Activated T-helper 9 cell treated with anti-CD3 and anti-CD28 coated beads, Interleukin-2, amount 50 U/mL, for 16 hours (primary cell): ENCODE measurements around the gene PDXDC1.
"Not testable (repeated sequence)": the region's sequence is repeated elsewhere in the genome, so short reads cannot be mapped to it uniquely, and the experiment has no call there.

ENCODE experiments used
- DNase-seq: peaks from one replicate; pipeline ENCODE4 v3.0.0-alpha.2; 2020; ENCODE audit warnings: low read depth

PDXDC1 gene

DNA sequence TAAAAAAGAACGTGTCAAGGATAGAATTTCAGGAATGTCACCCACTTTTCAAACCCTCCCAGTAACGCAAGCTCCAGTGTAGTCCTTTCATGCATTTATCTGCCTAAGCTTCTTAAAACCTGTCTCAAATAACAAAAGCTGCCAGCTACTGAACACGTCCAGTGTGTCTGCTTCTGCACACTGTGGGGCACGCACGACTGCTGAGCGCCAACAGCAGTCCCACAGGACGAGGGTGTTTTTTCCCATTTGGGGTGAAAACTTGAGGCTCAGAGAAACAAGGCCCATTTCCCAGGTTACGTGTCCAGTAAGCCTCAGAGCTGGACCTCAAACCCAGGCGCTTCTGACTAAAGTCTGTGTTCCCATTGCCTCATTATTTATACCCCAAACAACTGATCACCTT lies 63.9 kb downstream of the PDXDC1 start:
- DNase-seq, result no peak

DNA sequence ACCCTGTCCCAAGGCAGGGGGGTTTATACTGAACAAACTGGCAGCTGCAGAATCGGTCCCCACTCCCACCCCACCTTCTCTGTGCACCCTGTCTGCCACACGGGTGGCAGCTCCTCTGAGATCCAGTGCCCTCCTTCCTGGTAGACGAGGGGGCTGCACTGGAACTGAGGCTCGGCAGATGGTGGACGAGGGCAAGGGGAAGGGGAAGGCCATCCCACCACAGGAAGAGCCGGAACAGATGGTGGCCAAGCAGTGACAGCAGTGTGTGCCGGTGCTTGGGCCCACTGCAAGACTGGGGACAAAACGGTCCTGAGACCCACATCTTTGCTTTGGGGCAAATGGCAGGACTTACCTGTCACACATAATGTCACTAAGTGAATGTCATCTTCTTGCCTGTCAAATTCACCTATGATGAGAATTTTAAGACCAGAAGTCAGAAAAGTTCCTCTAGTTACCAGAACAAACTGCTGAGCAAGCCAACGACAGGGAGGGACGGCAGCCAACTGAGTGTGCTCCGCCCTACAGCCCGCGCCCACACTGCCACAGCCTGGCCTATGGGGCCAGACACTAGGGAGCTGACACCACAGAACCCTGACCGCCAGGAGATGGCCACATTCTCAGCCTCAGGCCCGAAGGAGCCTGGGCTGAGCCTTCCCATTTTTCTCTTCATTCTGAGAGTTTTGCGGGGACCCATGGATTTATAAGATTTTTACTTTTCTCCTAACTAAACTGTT lies 66.6 kb downstream of the PDXDC1 start:
- no peak for DNase-seq

DNA sequence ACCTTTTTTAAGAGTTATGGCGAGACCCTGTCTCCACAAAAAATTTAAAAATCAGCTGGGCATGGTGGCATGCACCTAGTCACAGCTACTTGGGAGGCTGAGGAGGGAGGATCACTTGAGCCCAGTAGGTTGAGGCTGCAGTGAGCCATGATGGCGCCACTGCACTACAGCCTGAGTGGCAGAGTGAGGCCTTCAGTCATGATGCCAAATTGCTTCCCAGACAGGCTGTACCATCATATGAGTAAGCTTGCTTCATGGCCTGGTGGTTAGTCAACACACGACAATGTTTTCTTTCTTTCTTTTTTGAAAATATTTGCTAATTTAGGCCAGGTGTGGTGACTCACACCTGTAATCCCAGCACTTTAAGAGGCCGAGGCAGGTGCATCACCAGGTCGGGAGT lies 68.5 kb downstream of the PDXDC1 start:
- DNase-seq, result no peak

DNA sequence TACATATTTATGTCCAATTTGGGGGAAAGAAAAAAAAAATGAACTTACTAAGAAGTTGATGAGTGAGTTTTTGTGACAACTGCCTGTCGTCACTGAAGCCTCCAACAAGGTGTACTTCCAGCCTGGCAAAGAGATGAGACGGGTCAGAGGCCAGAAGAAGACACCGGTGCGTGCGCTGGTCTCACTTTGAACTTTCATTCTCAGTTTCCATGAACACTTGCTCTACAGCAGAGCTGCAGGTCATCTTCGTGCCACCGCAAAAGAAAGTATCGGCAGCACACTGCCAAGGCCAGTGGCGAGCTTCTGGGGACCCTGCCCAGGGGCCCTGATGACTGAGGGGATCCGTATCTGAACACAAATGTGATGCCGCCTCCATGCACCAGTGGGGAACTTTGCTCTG lies 69.5 kb downstream of the PDXDC1 start:
- no peak for DNase-seq

DNA sequence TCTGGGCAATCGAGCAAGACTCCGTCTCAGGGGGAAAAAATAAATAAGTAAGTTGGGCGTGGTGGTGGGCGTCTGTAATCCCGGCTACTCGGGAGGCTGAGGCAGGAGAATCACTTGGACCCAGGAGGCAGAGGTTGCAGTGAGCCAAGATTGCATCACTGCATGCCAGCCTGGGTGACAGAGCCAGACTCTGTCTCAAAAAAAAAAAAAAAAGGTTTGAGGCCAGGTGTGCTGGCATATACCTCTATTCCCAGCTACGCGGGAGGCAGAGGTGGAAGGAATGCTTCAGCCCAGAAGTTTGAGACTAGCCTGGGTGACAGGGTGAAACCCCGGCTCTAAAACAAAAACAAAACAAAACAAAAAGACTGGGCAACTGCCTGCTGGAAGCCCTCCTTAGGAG lies 70.4 kb downstream of the PDXDC1 start:
- DNase-seq, result not testable (repeated sequence)

DNA sequence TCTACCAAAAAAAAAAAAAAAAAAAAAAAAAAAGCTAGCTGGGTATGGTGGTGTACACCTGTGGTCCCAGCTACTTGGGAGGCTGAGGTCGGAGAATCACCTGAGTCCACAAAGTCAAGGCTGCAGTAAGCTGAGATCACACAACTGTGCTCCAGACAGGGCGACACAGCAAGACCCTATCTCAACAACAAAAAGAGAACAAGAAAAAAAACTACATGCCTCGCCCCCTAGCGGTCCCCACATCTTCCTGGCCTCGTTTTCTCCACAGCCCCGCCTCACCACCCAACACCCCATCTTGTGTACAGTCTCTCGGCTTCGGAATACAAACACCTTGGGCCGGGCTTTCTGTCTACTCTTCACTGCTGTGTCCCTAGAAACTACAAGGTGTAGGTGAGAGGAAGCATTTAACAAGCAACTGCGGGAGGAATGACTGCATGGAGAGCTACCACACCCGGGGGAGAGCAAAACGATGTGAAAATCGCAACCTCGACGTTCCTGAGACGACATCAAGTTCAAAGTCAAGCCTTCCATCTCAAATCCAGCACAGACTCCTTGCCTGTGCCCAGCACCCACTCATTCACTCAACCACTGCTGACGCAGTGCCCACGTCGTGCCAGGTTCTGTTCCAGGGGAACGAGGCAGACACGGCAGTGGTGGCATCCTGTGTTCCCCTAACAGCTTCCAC lies 72.0 kb downstream of the PDXDC1 start:
- DNase-seq, result no peak

DNA sequence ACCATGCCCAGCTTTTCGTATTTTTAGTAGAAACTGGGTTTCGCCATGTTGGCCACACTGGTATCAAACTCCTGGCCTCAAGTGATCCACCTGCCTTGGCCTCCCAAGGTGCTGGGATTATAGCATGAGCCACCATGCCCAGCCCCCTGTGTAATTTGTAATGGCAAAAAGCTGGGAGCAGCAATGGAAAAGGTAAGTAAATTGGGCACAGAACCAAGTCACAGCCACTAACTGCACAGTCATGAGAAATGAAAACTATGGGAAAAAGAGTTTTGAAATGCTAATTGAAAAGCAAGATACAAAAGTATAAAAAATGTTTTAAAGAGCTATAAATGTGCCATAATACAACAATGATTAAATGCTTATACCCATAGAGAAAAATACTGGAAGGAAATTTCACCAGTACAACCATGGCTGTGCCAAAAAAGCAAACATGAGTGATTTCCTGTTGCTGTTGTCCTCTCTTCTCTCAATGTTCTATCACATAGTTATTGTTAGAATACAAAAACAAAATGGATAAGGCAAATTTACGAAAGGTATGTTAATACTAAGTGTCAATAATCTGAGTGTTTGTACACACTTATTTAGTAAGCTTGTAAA lies 74.9 kb downstream of the PDXDC1 start:
- no peak for DNase-seq

DNA sequence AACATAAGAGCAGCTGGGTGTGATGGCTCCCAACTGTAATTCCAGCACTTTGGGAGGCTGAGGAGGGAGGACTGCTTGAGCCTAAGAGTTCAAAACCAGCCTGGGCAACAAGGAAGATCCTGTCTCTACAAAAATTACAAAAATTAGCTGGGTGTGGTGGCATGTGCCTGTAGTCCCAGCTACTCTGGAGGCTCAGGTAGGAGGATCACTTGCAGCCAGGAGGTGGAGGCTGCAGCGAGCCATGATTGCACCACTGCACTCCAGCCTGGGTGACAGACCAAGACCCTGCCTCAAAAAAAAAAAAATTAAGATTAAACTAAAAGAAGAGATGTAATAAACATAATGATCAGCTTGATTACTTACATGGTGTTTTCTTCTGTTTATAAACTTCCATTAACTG lies 75.6 kb downstream of the PDXDC1 start:
- not testable (repeated sequence) for DNase-seq

DNA sequence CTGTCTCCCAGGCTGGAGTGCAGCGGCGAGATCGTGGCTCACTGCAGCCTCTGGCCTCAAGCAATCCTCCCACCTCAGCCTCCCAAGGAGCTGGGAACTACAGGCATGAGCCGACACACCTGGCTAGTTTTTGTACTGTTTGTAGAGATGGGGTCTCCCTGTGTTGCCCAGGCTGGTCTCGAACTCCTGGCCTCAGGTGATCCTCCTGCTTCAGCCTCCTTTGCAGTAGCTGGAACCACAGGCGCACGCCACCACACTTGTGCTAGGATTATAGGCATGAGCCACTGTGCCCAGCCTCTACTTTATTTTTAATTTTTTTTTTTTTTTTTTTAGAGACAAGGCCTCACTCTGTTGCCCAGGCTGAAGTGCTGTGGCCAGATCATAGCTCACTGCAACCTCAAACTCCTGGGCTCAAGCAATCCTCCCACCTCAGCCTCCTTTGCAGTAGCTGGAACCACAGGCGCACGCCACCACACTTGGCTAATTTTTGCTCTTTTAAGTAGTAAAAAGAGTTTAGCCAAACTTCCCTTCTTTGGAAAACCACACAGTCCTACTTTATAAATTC lies 76.6 kb downstream of the PDXDC1 start:
- no peak for DNase-seq

DNA sequence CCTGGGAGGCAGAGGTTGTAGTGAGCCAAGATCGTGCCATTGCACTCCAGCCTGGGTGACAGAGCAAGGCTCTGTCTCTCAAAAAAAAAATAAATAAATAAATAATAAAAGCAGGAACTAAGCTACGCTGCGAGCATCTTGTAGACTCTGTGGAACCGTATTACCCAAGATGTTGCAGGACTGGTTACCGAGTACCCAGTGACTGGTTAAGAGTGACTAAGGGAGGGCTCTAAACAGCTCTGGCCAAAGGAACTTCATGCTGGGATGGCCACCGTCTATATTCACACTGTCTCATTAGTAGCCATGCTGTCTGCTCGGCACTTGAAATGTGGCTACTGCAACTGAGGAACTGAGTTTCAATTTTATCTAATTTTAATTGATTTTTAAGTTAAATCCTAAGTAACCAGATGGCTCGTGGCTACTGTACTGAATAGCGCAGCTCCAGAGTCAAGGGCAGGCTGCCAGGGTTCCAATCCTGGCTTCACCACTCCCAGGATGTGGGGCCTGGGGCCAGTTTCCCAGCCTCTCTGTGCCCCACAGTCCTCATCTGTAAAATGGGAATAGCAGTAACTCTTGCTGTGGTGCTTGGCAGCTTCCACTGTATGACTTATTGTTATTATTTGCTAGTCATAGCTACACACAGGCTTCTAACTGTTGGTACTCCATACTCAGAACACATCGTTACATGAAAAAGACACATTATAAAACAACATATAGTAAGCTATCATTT lies 78.1 kb downstream of the PDXDC1 start:
- no peak for DNase-seq

DNA sequence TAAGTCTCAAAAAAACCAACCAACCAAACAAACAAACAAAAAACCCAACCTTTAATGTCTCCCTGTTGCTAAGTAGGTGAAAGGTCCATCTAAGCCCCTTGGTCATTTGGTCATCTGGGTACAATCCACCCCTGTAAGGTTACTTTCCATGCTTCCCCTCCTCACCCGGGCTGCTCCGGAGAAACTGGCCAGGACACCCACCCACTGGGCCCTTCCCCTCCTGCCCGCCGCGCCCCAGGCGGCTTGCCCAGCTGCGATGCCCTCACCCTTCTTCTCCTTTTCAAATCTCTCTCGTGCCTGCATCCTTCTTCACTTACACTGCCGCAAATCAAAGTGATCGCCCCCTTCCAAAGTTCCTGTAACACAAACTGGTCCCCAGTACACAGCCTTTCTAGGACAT lies 79.1 kb downstream of the PDXDC1 start:
- no peak for DNase-seq

DNA sequence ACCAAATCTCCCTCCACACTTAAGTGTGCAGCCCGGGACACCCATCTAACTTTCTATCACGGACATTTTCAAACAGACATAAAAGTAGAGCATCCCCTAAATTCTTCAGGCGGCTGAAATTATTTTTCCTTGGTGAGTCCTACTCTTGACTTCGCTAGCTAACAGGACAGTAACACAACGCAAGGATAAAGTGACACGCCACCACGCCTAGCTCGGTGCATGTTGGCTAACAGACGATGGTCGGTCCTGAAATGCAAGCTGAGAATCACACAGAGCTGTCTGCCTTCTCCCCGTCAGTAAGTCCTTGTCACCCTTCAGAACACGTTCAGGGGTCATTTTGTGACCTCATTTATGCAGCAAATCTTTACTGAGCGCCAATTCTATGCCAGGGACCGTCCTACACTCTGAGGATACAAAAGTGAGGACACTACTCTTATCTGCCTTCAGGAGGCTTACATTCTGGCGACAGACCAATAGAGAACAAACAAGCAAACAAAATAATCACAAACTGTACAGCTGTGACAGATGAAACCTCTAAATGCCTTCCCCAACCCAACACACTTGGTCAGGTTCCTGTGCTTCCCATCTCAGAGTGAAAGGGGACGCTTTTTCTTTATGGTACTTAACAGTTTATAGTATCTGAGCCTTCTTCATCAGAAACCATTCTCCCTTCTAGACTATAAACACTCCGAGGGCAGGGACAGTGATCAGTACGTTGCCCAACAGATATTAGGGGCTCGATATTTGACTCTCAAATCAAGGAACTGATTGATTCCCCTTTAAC lies 79.7 kb downstream of the PDXDC1 start:
- no peak for DNase-seq

DNA sequence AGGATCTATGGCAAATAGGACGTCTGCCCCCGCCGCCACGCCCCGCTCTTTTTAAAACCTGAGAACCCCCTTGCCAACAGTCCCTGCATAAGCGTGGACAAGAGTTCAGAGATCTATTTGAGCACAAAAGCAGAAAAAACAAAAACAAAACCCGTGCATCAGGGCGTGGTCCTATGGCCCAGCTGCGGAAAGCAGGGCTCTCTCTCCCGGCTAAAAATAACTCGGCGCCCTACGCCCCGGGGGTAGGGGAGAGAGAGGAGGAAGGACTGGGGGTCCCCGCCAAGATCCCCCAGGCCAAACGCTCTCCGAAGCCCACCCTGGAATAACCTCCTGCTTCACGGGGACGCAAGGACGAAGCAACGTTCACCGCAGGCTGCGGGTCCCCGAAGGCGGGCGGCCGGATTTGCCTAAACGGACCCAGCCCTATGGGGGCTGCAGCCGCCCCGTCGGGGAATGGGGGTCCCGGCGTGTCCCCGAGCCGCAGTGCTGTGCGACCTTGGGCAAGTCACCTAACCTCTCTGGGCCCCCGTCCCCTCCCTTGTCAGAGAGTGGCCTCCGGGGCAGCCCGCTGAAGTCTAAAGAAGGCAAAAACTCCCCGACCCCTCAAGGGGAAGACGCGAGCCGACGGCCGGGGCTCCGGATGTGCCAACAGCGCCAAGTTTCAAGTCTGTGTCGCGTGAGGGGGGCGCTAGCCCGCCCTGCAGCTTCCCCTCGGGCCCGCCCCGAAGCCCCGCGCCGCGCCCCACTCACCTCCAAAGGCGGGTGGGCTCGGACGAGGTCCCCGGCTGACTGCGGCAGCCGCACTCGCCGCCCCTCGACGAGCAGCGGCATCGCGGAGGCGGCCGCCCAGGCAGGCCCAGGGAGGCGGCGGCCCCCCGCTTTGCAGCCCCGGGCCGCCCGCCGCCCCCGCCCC lies 80.6 kb downstream of the PDXDC1 start:
- no peak for DNase-seq

DNA sequence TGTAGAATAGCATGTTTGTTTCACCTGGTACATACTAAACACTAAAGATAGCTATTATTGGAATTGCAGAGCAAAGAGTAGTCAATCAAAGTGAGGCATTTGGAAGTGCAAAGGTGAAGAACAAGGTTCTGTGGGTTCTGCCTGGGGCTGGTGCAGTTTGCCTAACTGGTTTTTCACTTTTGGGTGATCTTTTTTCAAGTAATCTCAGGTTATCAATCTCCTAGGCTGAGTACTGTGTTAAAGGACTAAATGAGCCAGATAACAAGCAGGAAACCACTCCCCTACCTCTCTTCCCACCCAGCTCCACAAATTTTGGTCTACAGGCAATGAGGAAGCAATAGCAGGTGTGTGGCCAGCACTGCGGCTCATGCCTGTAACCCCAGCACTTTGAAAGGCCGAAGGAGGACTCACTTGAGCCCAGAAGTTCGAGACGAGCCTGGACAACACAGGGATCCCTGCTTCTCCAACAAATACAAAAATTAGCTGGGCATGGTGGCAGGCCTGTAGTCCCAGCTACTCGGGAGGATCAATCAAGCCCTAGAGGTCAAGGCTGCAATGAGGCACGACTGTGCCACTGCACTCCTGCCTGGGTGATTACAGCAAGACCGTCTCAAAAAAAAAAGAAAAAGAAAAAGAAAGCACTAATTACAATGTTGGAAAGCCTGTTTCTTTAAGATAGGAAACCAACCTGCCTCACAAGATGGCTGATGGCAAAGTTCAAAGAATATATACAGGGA lies 83.0 kb downstream of the PDXDC1 start:
- DNase-seq, result no peak

DNA sequence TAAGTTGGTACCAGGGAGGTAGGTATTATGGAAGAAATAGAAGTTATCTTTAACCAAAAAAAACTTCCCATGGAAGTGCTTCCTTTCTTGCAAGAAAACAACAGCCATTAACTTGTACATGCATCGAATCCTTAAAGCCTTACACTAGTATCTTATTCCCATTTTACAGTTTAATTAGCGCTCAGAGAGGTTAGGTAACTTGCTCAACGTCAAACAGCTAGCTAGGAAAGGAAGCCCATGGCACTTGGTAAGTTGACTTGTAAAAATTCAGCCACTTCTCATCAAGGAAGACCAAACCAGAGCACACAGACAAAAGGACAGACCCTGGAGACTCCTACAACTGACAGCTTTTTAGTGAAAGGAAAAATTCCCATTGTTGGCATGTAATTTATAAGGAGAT lies 84.5 kb downstream of the PDXDC1 start:
- no peak for DNase-seq

DNA sequence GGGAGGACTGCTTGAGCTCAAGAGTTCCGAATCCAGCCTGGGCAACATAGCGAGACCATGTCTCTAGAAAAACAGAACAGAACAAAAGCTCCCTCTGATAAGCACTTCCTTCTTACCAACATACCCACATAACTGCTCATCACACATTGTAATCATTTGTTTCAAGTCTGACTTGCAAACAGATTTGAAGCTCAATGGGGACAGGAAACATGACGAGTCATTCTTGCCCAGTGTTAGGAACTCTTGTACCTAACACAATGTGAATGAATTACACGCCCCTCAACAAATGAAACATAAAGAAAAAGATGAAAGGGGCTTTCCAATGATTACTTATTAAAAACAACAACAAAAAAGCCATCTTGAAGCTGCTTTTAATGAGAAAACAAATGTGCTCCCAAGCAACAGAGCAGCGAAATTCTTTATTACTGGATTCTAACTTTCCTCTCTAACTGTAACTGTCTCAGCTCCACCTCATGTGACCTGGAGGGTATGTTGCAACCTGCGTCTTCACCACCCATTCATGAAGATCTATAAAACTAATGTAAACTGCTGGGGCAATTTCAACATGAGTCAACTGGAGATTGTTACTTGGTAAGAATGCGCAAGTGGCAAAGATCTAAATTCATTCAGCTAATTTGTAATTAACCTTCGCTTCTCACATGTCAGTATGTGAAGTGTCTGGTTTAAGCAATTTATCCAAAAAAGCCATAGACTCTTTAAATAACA lies 87.4 kb downstream of the PDXDC1 start:
- not testable (repeated sequence) for DNase-seq

DNA sequence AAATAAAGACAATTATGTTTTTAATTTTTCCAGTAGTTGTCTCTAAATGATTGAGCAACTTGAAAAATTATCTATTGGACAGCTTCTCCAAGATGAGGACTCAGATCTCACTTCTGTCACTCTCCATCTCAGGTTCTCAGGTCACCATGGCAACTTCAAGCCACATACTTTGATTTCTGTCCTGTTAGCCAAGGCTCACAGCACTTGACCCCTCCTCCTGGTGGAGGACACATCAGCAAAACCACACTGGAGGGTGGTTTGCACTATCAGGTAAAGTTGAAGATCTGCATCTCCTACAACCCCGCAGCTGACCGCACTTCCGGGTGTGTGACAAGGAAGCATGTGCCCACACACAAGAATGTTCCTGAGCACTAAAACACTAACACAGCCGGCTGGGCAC lies 91.1 kb downstream of the PDXDC1 start:
- not testable (repeated sequence) for DNase-seq

DNA sequence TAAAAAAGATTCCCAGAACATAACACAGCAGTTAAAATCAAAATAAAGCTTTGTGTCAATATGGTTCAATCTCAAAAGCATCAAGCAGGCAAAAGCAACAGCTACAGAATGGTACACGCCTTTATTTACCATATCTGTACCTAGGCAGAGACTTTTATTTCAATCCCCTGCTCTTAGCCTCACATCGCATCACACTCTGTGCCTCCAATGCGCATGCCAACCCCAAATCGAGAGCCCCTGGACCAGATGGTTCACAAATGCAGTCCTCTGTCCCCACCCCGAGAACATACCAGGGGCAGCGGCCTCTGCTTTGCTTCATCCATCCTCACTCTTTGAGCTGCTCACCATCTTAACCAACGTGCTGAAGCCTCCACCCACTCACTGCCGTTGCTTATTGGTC lies 91.9 kb downstream of the PDXDC1 start:
- DNase-seq, result not testable (repeated sequence)

DNA sequence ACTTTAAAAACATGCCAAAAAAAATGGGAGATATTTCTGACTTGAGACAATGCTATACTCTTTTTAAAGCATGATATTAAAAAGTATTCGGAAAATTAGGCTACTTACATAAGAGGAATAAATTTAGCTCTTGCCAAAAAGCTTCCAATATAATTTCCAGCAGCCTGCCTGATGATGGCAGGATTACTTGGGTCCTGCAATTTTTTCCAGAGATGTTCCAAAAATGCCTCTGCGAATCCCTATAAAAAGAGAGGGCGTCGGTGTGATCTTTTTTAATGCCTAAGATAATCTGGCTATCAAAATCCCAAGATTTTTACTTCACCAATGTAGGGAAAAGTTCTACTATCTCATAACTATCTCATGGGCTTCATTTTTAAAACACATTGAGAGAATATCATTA lies 96.2 kb downstream of the PDXDC1 start:
- not testable (repeated sequence) for DNase-seq
